ENCODE data around the gene CABP4.
"Not testable (repeated sequence)": the region's sequence is repeated elsewhere in the genome, so short reads cannot be mapped to it uniquely, and the experiment has no call there.

DNA sequence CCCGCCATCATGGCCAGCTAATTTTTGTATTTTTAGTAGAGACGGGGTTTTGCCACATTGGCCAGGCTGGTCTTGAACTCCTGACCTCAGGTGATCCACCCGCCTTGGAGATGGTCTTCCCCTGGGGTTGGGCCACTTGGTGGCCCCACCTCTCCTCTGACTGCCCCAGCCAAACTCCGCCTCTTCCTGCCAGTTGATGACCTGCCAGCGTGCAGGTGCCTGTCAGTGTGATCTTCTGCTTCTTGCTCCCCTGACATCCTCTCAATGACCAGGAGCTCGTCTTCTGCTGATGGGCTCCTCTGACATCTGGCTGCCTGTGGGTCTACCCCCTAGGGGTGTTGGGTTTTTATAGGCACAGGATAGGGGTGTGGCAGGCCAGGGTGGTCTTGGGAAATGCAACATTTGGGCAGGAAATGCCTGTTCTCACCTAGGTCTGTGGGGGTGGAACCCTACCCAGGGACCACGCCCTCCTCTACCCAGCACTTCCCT lies 30.8 kb downstream of the CABP4 start:
- TF ChIP-seq, protein P1, sequence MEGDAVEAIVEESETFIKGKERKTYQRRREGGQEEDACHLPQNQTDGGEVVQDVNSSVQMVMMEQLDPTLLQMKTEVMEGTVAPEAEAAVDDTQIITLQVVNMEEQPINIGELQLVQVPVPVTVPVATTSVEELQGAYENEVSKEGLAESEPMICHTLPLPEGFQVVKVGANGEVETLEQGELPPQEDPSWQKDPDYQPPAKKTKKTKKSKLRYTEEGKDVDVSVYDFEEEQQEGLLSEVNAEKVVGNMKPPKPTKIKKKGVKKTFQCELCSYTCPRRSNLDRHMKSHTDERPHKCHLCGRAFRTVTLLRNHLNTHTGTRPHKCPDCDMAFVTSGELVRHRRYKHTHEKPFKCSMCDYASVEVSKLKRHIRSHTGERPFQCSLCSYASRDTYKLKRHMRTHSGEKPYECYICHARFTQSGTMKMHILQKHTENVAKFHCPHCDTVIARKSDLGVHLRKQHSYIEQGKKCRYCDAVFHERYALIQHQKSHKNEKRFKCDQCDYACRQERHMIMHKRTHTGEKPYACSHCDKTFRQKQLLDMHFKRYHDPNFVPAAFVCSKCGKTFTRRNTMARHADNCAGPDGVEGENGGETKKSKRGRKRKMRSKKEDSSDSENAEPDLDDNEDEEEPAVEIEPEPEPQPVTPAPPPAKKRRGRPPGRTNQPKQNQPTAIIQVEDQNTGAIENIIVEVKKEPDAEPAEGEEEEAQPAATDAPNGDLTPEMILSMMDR (IDR thresholded peaks at IDR 0.05 in 4 of 5, conservative IDR thresholded peaks at IDR 0.05 in 1 of 5): not testable (repeated sequence)
- TF ChIP-seq POLR2A (IDR thresholded peaks at IDR 0.05): not testable (repeated sequence)
